Suprapubic skin (tissue), 4 donors: ENCODE results near the gene TRPV3. TPM values are rescaled to one million over a fixed set of nuclear protein-coding genes. Genes with fewer than 3 reads are reported as not detected.

Experiments used
- DNase-seq, 2 donors: peaks; one replicate each; pipeline ENCODE4 v3.0.0-alpha.2; 2019; ENCODE audit warnings: low spot score in 2 of 2
- H3K27ac ChIP-seq: fragments of 200-600 bp; sonication (generic); one replicate; pipeline ENCODE4 v1.5.1; 2019
- H3K27me3 ChIP-seq: fragments of 200-600 bp; sonication (generic); one replicate; pipeline ENCODE4 v1.5.1; 2019
- H3K36me3 ChIP-seq: fragments of 200-600 bp; sonication (generic); one replicate; pipeline ENCODE4 v1.5.1; 2019
- H3K4me1 ChIP-seq: fragments of 200-600 bp; sonication (generic); one replicate; pipeline ENCODE4 v1.5.1; 2019
- H3K4me3 ChIP-seq: fragments of 200-600 bp; sonication (generic); one replicate; pipeline ENCODE4 v1.5.1; 2019; ENCODE audit warnings: mild to moderate bottlenecking
- H3K9me3 ChIP-seq: fragments of 200-600 bp; sonication (generic); one replicate; pipeline ENCODE4 v1.5.1; 2019
- CTCF ChIP-seq, 2 donors: fragments of 200-600 bp in 1 of 2; fragments of 450-650 bp in 1 of 2; sonication (generic) in 1 of 2; IDR thresholded peaks; one replicate each; pipeline ENCODE4 v1.5.1; 2016 to 2019; ENCODE audit warnings: antibody characterized with exemption in 2 of 2, mild to moderate bottlenecking in 1 of 2, moderate library complexity in 1 of 2
- EP300 ChIP-seq: sonication (generic); formaldehyde crosslinking; IDR thresholded peaks from one replicate; pipeline ENCODE4 v1.6.1; 2017; ENCODE audit warnings: antibody characterized with exemption
- POLR2A ChIP-seq, 2 donors: fragments of 450-650 bp; IDR thresholded peaks; one replicate each; pipeline ENCODE4 v1.6.1; 2017; ENCODE audit warnings: antibody characterized with exemption in 2 of 2, mild to moderate bottlenecking in 2 of 2, moderate library complexity in 2 of 2
- POLR2AphosphoS5 ChIP-seq, 3 donors: sonication (generic); formaldehyde crosslinking; IDR thresholded peaks; one replicate each; pipeline ENCODE4 v1.6.1; 2017; ENCODE audit warnings: antibody characterized with exemption in 3 of 3
- WGBS: methylation state at CpG from one replicate; pipeline ENCODE4 v1.1.5; 2018; 5-methylcytosine and 5-hydroxymethylcytosine counted together
- total RNA-seq, 4 donors: library from RNA; depleted of rRNA; stranded (reverse); fragments of >200 nt; gene quantifications; one replicate each; pipeline ENCODE4 v1.1.0, GENCODE V29; 2016

TRPV3 gene
- total RNA-seq, 4 donors from 2014 or later: 25.6 to 45.4 (median 34.4) TPM

GRCh38 chr17:3529817-3530741 lies 27.5 kb downstream of the TRPV3 start:
- no peak for DNase-seq

GRCh38 chr17:3528880-3529511 lies 28.6 kb downstream of the TRPV3 start:
- Histone ChIP-seq H3K27me3 (no peaks in the 10 kb centered on the region), H3K36me3 (peaks cover 4% of the 10 kb centered on the region), H3K4me1 (peaks cover 10% of the 10 kb centered on the region), H3K9me3 (no peaks in the 10 kb centered on the region), H3K4me3 (no peak overlapping the region), H3K27ac (no peak overlapping the region)
- TF ChIP-seq POLR2AphosphoS5 (IDR thresholded peaks at IDR 0.05): no peak
- no peak for TF ChIP-seq EP300
- no peak for DNase-seq
- 62% methylated on average over 11 of the region's 11 CpGs for whole genome bisulfite sequencing

More at GRCh38 chr17:3529817-3530741, 27.5 kb downstream of the TRPV3 start:
- H3K9me3 ChIP-seq: no peaks in the 10 kb centered on the region
- no peak for TF ChIP-seq POLR2A (IDR thresholded peaks at IDR 0.05)
- TF ChIP-seq POLR2AphosphoS5 (IDR thresholded peaks at IDR 0.05): no peak
- TF ChIP-seq EP300: no peak
- H3K4me1 ChIP-seq: peaks cover 10% of the 10 kb centered on the region
- H3K27ac ChIP-seq: peak overlapping the region; percentile 12
- peaks cover 4% of the 10 kb centered on the region for H3K36me3 ChIP-seq
- H3K4me3 ChIP-seq: no peak overlapping the region
- 40% methylated on average over 19 of the region's 32 CpGs for WGBS
- no peaks in the 10 kb centered on the region for H3K27me3 ChIP-seq

GRCh38 chr17:3528403-3528851 lies 29.2 kb downstream of the TRPV3 start:
- TF ChIP-seq CTCF (IDR thresholded peaks at IDR 0.05): no peak
- TF ChIP-seq POLR2A (IDR thresholded peaks at IDR 0.05): no peak
- no peak for TF ChIP-seq EP300
- no peak for TF ChIP-seq POLR2AphosphoS5 (IDR thresholded peaks at IDR 0.05)
- WGBS: 72% methylated on average over 10 of the region's 14 CpGs
- no peak for DNase-seq
- no peak overlapping the region for H3K27ac ChIP-seq
- H3K9me3 ChIP-seq: no peaks in the 10 kb centered on the region
- H3K4me1 ChIP-seq: peaks cover 10% of the 10 kb centered on the region
- no peak overlapping the region for H3K4me3 ChIP-seq
- H3K36me3 ChIP-seq: peaks cover 4% of the 10 kb centered on the region
- no peaks in the 10 kb centered on the region for H3K27me3 ChIP-seq

GRCh38 chr17:3527896-3528295 lies 29.7 kb downstream of the TRPV3 start:
- 91% methylated on average over 8 of the region's 8 CpGs for WGBS
- Histone ChIP-seq H3K27ac (no peak overlapping the region), H3K9me3 (no peaks in the 10 kb centered on the region), H3K27me3 (no peaks in the 10 kb centered on the region), H3K4me3 (no peak overlapping the region), H3K36me3 (peaks cover 4% of the 10 kb centered on the region), H3K4me1 (peaks cover 10% of the 10 kb centered on the region)
- TF ChIP-seq CTCF (IDR thresholded peaks at IDR 0.05) (no peak), EP300 (no peak), POLR2AphosphoS5 (IDR thresholded peaks at IDR 0.05) (no peak)
- peak in 1 of 2 donors; percentile 50 for DNase-seq

- peak in 1 of 2 donors; percentile 15 for DNase-seq
- no peak for TF ChIP-seq CTCF (IDR thresholded peaks at IDR 0.05)
- TF ChIP-seq POLR2A (IDR thresholded peaks at IDR 0.05): no peak
- no peak for TF ChIP-seq EP300
- no peak for TF ChIP-seq POLR2AphosphoS5 (IDR thresholded peaks at IDR 0.05)
- H3K27ac ChIP-seq: no peak overlapping the region
- H3K27me3 ChIP-seq: no peaks in the 10 kb centered on the region
- no peaks in the 10 kb centered on the region for H3K9me3 ChIP-seq
- H3K4me1 ChIP-seq: peaks cover 10% of the 10 kb centered on the region
- WGBS: 89% methylated on average over 5 of the region's 5 CpGs
- H3K4me3 ChIP-seq: no peak overlapping the region
- H3K36me3 ChIP-seq: peaks cover 4% of the 10 kb centered on the region
These were observed 30.1 kb downstream of the TRPV3 start for GRCh38 chr17:3527468-3527867.

- H3K27me3 ChIP-seq: no peaks in the 10 kb centered on the region
- 82% methylated on average over 10 of the region's 10 CpGs for WGBS
These were observed 30.6 kb downstream of the TRPV3 start for GRCh38 chr17:3526971-3527370.

More at GRCh38 chr17:3526971-3527370, 30.6 kb downstream of the TRPV3 start:
- Histone ChIP-seq H3K4me1 (peaks cover 10% of the 10 kb centered on the region), H3K4me3 (no peak overlapping the region), H3K36me3 (peaks cover 4% of the 10 kb centered on the region), H3K27ac (no peak overlapping the region), H3K9me3 (no peaks in the 10 kb centered on the region)
- no peak for TF ChIP-seq POLR2A (IDR thresholded peaks at IDR 0.05)
- TF ChIP-seq CTCF (IDR thresholded peaks at IDR 0.05): no peak
- TF ChIP-seq POLR2AphosphoS5 (IDR thresholded peaks at IDR 0.05): no peak
- no peak for TF ChIP-seq EP300
- DNase-seq: peak; percentile 29 to 38
